ELR (cell line): ENCODE results near the gene CDH26.

Experiments
- DNase-seq: peaks from one replicate; pipeline ENCODE4 v3.0.0-alpha.2; 2015; ENCODE audit warnings: low read depth

The CDH26 gene

DNA sequence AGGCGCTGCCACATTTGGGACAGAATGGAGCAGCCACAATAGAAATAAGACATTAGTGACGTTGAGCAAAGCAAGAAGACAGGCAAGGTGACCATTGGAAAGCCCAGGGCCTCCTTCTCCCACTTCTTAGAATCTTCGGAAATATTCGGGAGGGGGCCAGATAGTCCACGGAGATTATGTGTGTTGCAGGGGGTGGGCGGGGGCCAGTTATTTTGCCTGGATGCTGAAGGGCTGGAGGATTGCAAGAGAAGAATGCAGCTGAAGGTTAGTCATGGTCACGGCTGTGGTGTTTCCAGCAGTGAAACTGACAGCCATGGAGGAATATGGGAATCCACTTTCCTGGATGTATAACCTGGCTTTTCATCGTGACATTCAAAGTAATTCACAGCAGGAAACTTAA is 88.6 kb downstream of the CDH26 start:
- DNase-seq = no peak

DNA sequence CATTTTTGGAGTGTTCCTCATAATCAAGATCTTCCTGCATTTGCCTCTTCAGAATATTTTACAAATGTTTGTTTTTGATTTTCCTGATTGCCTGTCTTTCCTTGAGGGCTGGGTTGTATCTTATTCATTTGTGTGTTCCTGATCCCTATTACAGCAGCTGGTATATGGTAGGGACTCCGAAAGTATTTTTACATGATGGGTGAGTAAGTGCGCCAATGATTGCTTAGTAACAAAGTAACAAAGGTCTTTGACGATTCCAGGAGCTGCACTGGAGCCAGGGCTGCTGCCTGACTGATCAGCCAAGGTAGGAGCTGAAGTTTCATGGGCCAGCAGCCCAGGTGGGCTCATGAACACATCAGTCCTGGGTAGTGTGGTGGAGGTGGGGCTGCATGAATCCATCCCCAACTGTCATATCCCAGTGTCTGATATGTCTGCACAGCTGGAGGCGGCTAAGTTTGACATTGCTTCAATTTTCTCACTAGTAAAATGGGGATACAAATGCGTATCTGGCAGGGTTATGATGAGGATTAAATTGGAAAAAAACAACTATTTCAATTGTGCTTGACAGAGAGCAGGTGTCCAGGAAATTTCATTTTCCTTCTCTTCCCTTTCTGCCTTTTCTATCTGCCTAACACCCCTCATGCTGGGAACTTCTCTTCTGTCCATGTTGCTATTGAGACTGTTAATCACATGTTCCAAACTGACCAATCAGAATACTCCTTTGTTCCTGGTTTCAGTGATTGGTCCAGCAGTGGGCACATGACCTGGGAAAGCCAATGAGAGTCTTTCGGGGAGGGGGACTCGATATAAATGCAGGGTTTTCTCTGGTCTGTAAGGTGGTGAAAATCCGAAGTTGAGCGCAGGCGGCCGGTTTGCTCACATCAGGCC is 90.7 kb downstream of the CDH26 start:
- no peak for DNase-seq

DNA sequence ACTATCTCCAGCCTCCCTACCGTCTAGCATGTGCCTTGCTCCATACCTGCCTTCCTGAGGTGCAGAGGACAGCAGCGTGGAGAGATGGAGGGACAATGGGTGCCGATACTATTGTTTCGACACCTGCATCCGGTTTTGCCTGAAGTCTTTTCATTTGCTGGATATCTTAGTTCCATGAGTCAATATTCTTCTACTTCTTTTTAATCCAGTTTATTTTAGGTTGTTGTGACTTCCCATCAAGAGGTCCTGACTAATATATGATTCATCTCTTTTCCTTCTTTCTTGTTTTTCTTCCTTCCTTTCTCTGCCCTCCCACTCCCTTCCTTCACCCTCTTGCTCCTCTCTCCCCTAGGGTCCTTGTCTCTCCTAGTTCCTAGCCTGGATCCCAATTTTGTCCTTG is 91.4 kb downstream of the CDH26 start:
- DNase-seq = peak; percentile 39

DNA sequence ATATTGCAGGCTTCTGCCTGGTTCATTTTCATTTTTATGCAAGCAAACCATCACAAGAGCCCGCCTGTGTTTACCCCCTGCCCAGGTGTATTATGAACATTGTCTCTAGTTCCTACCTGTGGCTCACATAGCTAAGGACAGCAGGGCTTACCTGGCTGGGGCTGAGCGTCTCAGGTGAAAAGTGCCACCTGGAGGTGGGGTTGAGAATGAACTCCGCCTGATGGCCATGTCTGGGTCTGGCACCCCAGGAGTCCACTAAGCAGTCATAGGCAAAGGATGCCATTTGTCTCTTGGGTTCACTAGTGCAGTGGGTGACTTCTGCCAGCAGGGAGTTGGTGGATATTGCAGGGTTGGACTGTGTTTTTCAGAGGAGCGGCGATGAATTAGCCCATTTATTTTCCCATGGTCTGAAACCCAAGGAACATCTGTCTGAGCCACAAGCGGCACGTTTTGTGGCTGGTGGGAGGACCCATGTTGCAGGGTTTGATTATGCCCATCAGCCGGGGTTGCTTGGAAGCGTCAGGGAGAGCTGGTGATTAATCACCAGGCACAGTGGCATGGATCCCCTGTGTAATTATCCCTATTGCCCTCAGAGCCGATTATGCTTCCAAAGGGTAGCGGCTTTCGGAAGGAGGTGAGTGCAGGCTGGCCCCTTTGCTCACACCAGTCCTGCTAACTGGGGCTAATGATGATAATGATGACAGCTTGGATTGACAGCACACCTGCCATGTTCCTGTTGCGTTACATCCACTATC is 92.1 kb downstream of the CDH26 start:
- DNase-seq = no peak

DNA sequence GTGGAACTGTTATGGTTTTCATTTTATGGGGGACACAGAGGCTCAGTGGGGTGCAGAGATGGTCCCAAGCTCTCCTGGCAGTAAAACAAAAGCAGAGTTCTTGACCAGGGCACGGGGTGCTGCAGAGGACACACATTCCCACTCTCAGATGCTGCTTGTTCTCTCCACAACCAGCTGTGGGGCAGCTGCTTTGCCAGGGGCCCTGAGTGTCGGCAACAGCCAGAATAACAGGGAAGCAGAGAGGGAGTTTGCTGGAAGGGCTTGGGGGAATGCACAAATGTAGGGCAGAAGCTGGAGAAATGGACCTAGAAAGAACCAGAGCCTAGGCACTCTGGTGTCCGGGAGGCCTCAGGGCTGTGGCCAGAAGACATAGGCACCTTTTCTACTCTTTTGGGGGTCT is 93.7 kb downstream of the CDH26 start:
- DNase-seq = no peak

DNA sequence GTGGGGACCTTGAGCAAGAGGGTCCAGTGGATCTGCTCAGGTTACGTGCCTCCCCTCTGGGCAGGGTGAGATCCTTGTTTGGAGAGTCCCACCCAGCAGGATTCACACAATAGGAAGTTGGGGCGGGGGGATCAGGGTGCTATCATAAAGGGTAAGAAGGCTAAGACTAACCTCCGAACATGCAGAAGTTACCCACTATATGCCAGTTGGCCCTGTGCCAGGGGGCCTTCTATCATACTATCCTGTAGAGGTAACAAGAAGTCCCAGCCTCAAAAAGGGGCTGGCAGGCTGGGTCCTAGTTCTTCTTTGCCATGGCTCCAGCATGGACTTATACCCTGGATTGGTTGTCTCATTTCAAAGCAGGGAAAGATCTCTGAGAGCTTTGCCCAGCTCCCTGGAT is 94.1 kb downstream of the CDH26 start:
- no peak for DNase-seq

DNA sequence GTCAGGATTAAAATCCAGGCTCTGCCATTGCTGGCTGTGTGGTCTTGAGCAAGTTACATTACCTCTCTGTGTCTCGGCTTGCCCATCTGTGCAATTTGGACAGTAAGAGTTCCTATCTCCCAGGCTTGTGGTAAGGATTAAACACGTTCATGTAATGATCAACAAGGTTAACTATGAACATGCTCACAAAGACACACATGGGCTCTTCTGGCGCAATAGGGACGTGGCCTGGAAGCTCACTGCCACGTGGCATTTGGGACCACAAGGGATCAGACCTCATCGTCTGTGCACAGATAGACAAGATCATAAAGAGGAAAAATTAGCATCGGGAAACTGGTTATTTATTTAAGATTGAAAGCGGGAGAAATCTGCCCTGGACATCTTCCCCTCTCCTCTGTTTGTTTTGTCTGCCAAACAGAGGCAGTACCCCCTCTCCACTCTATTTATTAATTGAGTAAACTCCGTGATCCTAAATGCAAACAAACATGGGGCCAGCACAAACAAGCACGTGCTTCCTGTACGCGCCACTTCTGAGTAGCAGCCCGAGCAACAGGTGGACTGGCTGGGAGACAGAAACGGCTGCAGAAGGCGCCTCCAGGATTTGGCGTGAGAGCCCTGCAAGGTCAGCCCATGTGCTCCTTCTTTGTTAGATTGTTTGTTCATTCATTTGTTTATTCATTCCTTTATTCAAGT is 95.0 kb downstream of the CDH26 start:
- no peak for DNase-seq

DNA sequence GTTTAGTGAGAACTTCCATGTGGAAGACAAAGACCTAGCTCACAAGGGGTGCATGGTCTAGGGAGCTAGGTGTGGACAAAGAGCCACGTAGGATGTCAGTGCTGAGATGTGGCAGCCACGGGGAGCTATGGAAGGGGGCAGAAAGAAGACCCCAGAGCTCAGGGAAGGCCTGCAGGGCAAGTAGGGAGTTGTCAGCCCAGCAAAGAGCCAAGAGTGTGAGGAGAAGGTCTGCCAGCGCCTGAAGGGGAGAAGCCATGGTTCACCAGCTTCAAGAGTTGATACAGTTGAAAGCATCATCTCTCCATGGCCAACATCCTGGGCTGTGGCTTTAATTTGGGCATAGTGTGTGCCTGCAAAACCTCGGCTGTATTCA is 95.6 kb downstream of the CDH26 start:
- DNase-seq = no peak

DNA sequence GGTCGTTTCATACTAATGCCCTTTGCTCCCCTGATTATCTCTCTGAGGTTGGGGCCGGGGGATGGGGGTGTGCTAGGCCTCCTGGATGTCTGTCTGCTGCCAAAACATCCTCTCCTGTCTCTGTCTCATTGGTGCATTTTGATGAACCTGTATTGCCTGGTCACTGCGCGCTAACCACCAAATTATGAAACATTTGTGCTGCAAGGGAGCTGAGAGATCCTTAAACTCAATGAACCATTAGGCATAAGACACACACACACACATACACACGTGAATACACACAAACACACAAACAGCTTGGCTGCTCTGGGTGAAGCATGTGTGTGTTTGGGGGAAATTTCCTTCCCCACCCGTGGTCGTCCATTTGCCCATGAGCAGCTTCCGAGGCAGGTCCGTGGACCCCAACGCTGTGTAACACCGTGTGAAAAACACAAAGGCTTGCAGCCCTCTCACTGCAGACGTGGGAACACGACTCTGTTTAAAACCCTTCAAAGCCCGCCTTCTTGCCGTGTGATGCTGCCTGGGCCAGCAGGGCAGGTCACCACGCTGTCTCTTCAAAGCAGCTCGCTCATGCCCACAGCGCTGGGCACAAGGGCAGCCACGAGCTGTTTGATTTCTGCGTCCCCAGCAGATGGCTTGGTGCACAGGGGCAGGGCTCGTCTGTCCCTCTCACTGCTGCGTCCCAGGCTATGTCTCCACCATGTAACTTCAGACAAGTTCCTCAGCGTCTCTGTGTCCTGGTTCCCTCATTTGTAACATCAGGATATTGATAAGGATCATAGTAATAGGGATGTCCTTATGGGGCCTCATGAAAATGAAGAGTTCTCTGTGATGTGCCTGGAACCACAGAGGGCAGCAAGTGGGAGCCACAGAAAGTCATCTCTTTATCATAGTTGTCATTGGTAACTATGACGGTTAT is 96.8 kb downstream of the CDH26 start:
- no peak for DNase-seq

DNA sequence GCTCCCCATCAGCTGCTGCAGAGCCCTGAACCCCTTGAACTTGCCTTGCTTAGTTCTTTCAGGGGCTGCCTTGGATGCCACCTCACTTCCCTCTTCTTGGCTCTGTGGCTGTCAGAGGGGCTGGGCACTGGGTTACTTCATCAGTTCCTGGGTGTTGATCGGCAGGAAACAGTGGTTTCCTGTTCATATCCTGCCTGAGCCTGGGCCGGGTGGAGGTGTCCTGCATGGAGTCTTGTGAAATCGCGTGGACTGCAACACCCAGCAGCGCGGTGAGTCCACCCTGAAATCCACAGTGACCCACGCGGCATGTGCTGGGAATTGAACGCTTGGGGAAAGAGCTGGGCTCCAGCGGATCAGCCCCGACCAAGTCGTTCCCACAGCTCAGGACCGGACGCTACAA is 97.5 kb downstream of the CDH26 start:
- peak; percentile 50 for DNase-seq

DNA sequence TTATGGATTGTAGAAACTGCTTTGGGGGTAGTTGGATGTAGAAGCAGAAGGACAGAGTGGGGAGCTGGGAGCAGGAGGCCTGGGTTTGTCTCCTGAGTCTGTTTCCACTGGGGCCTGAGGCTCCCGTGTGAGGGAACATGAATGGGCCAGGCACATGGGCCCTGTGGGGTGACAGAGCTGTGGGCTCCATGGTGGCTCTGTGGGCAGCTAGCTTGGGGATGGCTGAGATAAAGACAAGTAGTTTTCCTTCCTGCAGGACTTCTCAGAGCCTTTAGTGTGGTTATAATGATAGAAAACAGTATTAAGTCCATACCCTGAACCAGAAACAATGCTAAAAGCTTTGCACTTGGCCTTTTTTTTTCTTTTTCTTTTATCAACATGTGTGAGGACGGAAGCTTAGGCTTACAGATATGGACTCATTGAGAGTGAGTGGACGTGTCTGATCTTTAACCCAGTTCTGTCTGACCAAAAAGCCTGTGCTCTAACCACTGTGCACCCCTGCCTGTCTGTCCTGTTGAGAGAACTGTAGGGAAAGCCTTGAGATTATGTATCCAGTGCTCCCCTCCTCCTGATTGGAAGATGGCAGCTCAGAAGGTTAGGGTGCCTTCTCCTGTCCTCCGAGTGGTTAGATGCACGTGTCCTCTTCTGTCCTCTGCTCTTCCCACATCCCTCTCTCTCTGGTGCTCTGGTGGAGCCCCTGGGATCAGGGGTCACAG is 98.3 kb downstream of the CDH26 start:
- no peak for DNase-seq

DNA sequence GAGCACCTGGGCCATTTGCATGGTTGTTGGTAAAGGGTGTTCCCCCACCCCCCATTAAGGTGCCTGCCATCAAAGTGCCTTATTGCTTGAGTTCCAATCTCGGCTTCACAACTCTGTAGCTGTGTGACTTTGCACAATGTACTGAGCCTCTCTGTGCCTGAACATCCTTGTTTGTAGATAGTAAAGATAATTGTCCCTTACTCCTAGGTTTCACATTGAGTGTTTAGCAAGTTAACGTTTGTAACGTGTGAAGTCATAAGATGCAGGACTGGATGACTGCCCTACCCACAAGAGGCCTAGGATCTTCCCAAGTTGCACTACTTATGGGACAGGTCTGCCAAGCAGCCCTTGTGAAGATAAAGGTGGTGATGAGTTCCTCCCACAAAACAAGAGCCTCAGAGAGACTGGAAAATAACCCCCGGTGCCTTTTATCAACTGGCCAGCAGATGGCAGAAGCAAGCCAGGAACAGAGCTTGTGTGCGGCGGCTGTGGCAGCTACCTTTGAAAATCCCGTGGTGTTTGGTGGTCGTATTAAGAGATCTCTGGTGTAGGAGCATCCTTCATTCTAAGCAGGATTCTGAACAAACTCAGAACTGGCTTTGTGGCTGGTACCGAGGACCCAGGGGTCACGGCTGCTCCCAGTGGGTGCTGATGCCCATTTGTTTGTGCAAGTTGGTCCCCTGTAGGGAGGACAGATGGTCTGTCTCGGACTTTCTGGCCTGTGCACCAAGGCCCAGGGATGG is 99.1 kb downstream of the CDH26 start:
- peak; percentile 67 for DNase-seq

DNA sequence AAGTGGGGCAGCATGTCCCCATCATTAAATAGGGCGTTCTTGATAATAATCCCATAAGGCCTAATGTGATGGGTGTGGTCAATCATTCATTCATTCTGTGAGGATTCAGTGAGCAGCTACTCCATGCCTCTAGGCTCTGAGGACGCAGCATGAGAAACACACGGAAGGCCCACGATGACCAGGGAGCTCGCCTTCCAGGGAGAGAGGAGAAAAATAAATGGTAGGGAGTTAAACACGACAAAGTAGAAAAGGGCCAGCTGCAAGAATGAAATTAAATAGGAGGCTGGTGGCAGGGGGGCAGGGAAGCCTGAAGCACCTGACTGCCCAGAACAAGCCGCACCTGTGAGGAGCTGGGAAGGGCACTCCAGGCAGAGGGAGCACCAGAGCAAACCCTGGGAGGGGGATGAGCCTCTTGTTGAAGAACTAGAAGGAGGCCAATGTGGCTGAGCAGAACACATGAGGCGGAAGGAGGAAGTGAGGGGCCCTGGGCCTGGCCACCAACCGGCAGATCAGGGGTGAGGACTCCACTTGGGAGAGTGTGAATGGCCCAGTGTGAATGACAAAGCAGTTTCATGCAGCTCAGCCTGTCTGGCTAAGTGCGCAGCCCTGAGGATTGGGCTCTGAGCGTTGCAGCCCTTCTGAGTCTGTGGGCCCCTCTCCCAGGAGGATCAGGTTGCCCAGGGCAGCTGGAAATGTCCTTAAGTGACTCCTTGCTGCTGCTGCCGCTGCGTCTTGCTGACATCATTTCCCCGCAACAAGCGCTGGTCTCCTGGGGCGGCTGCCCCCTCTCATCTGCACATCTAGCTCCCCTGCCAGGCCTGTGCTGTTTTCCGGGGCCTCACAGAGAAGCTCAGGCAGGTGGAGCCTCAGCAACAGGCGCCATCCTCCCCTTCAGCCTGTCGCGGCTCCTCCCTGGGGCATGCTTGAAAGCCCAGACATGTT is 99.9 kb downstream of the CDH26 start:
- DNase-seq = no peak

DNA sequence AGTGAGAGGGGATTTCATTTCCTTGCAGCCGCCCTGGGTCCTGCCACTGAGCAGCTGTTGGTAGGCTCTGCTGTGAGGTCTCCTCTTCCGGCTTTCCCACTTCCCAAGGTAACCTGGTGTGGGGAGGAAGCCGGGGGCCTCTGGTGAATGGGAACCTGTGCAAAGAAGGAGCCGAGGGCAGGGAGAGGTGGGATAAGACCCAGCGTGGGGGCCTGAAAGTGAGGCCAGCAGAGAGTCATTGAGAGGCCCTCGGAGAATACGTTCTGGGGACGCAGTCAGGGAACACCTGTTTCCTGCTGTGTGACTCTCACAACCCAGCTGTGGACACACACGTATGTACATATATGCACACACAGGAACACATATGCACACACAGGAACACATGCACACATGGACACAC is 100.7 kb downstream of the CDH26 start:
- no peak for DNase-seq

DNA sequence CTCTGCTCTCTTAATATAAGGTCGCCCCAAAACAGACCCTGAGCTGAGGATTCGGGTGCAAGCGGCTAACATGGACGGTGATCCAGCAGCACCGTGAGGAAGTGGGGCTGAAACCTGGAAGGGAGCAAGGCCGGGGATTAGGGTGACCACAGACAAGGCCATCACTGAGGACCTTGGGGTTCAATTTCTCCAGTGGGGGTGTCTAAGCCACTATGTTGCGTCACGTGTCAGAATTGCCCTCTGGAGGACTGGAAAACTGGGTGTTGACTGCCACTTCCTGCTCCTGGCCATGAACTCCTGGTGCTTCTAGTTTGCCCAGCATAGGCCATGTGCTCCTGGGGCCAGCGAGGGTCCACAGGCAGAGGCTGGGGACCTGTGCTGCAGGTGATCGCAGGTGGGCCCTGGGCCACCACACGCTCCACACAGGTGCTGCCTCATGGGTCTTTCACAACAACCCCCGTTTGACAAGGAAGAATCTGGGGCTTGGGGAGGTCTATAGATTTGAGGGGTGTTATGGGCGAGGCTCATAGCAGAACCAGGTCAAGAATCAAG is 101.9 kb downstream of the CDH26 start:
- no peak for DNase-seq

DNA sequence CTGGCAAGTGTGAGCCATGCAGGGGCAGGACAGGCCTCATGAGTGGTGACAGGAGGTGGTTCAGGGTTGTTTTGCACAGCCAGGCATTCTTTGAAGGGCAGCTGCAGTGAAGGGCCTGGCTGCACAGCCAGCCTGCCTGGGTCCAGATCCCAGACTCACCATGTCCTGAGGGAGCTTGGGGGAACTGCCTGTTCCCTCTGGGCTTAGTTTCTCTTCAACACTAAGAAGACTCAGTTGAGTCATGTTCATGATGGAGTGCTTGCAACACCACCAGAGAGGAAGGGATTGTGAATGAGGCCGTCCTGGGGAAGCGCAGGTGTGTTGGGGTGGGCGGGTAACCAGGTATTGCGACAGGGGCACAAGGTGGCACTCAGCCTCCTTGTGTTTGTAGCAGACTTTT is 102.4 kb downstream of the CDH26 start:
- no peak for DNase-seq

DNA sequence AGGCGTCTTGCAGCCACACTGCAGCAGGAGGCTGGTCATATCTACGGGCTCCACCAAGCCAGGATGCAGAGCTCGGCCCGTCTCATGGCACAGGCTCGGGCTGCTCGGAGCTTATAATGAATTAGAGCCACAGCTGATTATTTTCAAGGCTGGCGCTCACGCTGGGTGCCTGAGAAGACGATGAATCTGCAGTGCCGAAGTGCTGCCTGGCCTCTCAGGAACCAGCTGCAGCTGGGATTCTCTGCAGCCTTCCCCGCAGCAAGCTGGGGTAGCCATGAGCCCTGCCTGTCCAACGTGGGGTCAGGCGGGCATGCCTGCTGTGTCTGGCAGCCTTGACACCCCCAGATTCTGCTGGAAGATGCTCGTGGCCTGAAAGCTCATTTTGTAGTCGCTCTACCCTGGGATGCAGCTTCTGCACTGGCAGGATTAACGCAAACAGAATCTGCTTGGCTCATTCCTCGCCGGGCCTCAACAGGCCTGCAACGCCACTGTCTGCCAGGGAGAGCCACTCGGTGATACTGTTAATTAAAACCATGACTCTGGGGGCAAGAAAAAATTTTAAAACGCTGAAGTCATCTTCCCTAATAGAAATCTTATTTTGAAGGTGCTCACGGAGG is 104.3 kb downstream of the CDH26 start:
- peak; percentile 8 for DNase-seq

DNA sequence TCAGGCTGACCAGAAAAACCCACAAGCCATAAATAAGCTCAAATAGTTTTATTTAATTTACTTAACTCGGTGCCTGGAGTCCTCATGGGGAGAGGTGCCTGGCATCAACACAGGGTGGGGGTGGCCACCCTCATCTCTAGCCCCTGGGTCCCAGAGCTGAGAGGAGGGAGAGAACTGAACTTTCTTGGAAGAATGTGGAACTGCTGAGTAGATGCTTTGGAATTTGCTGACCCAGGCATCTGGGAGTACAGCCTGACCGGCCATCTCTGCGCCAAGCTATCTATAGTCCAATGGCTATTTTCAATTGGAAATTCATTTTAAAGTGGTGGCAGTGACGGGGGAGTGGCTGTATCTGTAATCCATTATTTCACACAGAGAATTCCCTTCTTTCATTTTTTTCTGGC is 104.8 kb downstream of the CDH26 start:
- DNase-seq = peak; percentile 54
